ENCODE measurements around the gene VWC2L.

GRCh38 chr2:214393796-214394195 lies 17.1 kb upstream of the VWC2L start:
- no peak for TF ChIP-seq CTCF (IDR thresholded peaks at IDR 0.05; ENCODE audit: low read length)
- TF ChIP-seq EZH2 (optimal IDR thresholded peaks at IDR 0.05; ENCODE audit: low read depth, low read length) = no peak
- no peak for TF ChIP-seq EZH2phosphoT487 (IDR thresholded peaks at IDR 0.05; ENCODE audit: low read length)
